GM12891 (cell line): ENCODE results near the gene KRT16.

ENCODE experiments used
- PAX5 ChIP-seq: IDR thresholded peaks from 2 replicates; pipeline ENCODE4 v1.6.1; 2011; ENCODE audit warnings: low read length, moderate library complexity, mild to moderate bottlenecking; ENCODE audit not compliant: insufficient read depth, severe bottlenecking
- POLR2A ChIP-seq: IDR thresholded peaks from 2 replicates; pipeline ENCODE4 v1.6.1; 2011; ENCODE audit warnings: low read depth, low read length, control low read depth
- POLR2AphosphoS5 ChIP-seq: IDR thresholded peaks from 2 replicates; pipeline ENCODE4 v1.6.1; 2011; ENCODE audit warnings: low read depth, low read length, control low read depth
- POU2F2 ChIP-seq: IDR thresholded peaks from 2 replicates; pipeline ENCODE4 v1.6.1; 2011; ENCODE audit warnings: low read depth, mild to moderate bottlenecking, control low read depth, low read length, moderate library complexity
- SPI1 ChIP-seq: IDR thresholded peaks from 2 replicates; pipeline ENCODE4 v1.6.1; 2011; ENCODE audit warnings: low read depth, low read length, control low read depth
- TAF1 ChIP-seq: IDR thresholded peaks from 2 replicates; pipeline ENCODE4 v1.6.1; 2011; ENCODE audit warnings: low read depth, low read length, control low read depth

GRCh38 chr17:41632482-41633105 is 20.0 kb upstream of the KRT16 start:
- TF ChIP-seq PAX5 = no peak
- no peak for TF ChIP-seq POLR2A
- TF ChIP-seq POLR2AphosphoS5 = no peak
- no peak for TF ChIP-seq POU2F2
- no peak for TF ChIP-seq TAF1
- TF ChIP-seq SPI1 = no peak
